K562 (cell line): ENCODE measurements around the gene FOXD2. TPM values are rescaled to one million over a fixed set of nuclear protein-coding genes. Genes with fewer than 3 reads are reported as not detected.

Experiments
- AFF1 ChIP-seq, 2 experiments: fragments of 450-650 bp; IDR thresholded peaks; 2 replicates each; pipeline ENCODE4 v1.6.1; 2018; ENCODE audit warnings: mild to moderate bottlenecking in 2 of 2, low read depth in 1 of 2; ENCODE audit not compliant: partially characterized antibody in 2 of 2
- ATF3 ChIP-seq, 2 experiments: fragments of 450-650 bp in 1 of 2; sonication (generic) in 1 of 2; formaldehyde crosslinking in 1 of 2; IDR thresholded peaks in 1 of 2; conservative IDR thresholded peaks in 1 of 2; 2 replicates each; pipeline versions ENCODE4 v1.6.1 to v1.8.1; 2016 to 2023; ENCODE audit warnings: mild to moderate bottlenecking in 2 of 2, moderate library complexity in 2 of 2, inconsistent platforms in 1 of 2, missing genetic modification reagents in 1 of 2
- EGR1 ChIP-seq: fragments of 450-650 bp; conservative IDR thresholded peaks from 2 replicates; pipeline ENCODE4 v1.6.1; 2017; ENCODE audit warnings: mild to moderate bottlenecking
- KLF16 ChIP-seq: IDR thresholded peaks from 2 replicates; pipeline ENCODE4 v1.6.1; 2016; ENCODE audit warnings: antibody characterized with exemption
- L3MBTL2 ChIP-seq: fragments of 450-650 bp; IDR thresholded peaks from 2 replicates; pipeline ENCODE4 v1.6.1; 2016; ENCODE audit warnings: mild to moderate bottlenecking, moderate library complexity
- MAX ChIP-seq: sonication (generic); formaldehyde crosslinking; IDR thresholded peaks from 2 replicates; pipeline ENCODE4 v1.9.0; 2022; ENCODE audit warnings: mild to moderate bottlenecking, missing genetic modification reagents
- NBN ChIP-seq: fragments of 450-650 bp; IDR thresholded peaks from 2 replicates; pipeline ENCODE4 v1.6.1; 2016; ENCODE audit warnings: low read depth, mild to moderate bottlenecking
- NFRKB ChIP-seq: fragments of 450-650 bp; IDR thresholded peaks from 2 replicates; pipeline ENCODE4 v1.6.1; 2016; ENCODE audit warnings: low read depth
- RBFOX2 ChIP-seq: fragments of 200-400 bp; formaldehyde crosslinking; IDR thresholded peaks from 2 replicates; pipeline ENCODE4 v1.6.1; 2017; ENCODE audit warnings: low read depth, mild to moderate bottlenecking, low read length, moderate library complexity
- RNF2 ChIP-seq: sonication (generic); IDR thresholded peaks from 2 replicates; pipeline ENCODE4 v1.6.1; 2016
- SP2 ChIP-seq: IDR thresholded peaks from 2 replicates; pipeline ENCODE4 v1.6.1; 2011; ENCODE audit warnings: mild to moderate bottlenecking, low read depth, low read length, moderate library complexity; ENCODE audit not compliant: poor library complexity, severe bottlenecking; ENCODE audit errors: extremely low read depth
- TBL1XR1 ChIP-seq, 2 experiments: IDR thresholded peaks; 2 replicates each; pipeline ENCODE4 v1.6.1; 2012; ENCODE audit warnings: improper control_type of control experiment in 2 of 2, low read length in 2 of 2, mild to moderate bottlenecking in 1 of 2
- USF2 ChIP-seq: sonication (generic); formaldehyde crosslinking; IDR thresholded peaks from 2 replicates; pipeline ENCODE4 v1.5.0; 2020; ENCODE audit warnings: missing genetic modification reagents
- ZNF140 ChIP-seq: fragments of 250-450 bp; sonication (Bioruptor Pico); IDR thresholded peaks from 2 replicates; pipeline ENCODE4 v1.8.0; 2021; ENCODE audit warnings: moderate library complexity, mild to moderate bottlenecking, inconsistent platforms
- ZNF395 ChIP-seq: fragments of 200-800 bp; sonication (Bioruptor generic); IDR thresholded peaks from 2 replicates; pipeline ENCODE4 v1.6.1; 2017; ENCODE audit warnings: missing genetic modification characterization, missing compliant biosample characterization
- polyA plus RNA-seq, 8 experiments: library from polyadenylated mRNA; depleted of rRNA in 4 of 8; stranded (reverse) in 5 of 8; unstranded in 3 of 8; fragments of >200 nt; fragmentation: Nextera tagmentation in 2 of 8; fragmentation: Illumina TruSeq in 1 of 8; extraction: Ambion mirVana in 2 of 8; extraction: Trizol in 1 of 8; gene quantifications; 2 replicates each; pipeline versions ENCODE4 v1.2.1 to v1.2.3, GENCODE V29; 2011 to 2014; ENCODE audit warnings: inconsistent platforms in 1 of 8, missing spikeins in 1 of 8
- total RNA-seq, 7 experiments: library from RNA; depleted of rRNA in 6 of 7; stranded (reverse); fragments of >200 nt in 6 of 7; fragmentation: Illumina TruSeq in 2 of 7; extraction: Trizol in 2 of 7; gene quantifications; 2 replicates each; pipeline versions ENCODE4 v1.2.1 to v1.2.3, GENCODE V29; 2011 to 2021; ENCODE audit warnings: low replicate concordance in 1 of 7

FOXD2 gene
- total and polyA plus RNA-seq, 9 of the 15 experiments (the other 6 are each of a cell fraction or from before 2014, with no cell fraction given), result 0.06 to 1.2 (median 0.22) TPM

GRCh38 chr1:47432071-47433036, 5.5 kb upstream of the FOXD2 start (continued):
- no peak for TF ChIP-seq USF2 (CRISPR knock-in tag)
- TF ChIP-seq RNF2, result no peak
- no peak for TF ChIP-seq ZNF140 (CRISPR knock-in tag)
- peak; percentile 54 for TF ChIP-seq EGR1
- no peak for TF ChIP-seq AFF1 (IDR thresholded peaks at IDR 0.05; ENCODE audit: low read depth in 1 of 2, partially characterized antibody in 2 of 2)
- TF ChIP-seq NBN, result 0 out of 2 replicates have a peak, but pooled peaks have one; percentile 33
- TF ChIP-seq ATF3 (IDR thresholded peaks at IDR 0.05), result no peak
- no peak for TF ChIP-seq ATF3 (CRISPR knock-in tag; conservative IDR thresholded peaks at IDR 0.05)
- TF ChIP-seq NFRKB, result no peak
- TF ChIP-seq MAX (CRISPR knock-in tag), result peak; percentile 24; the same call in 1 of the 2 replicates
- 0 out of 2 replicates have a peak, but pooled peaks have one; percentile 34 for TF ChIP-seq RBFOX2
- peak; percentile 54 for TF ChIP-seq L3MBTL2
- TF ChIP-seq KLF16, result 0 out of 2 replicates have a peak, but pooled peaks have one; percentile 22
- TF ChIP-seq SP2, result no peak
- 0 out of 2 replicates have a peak, but pooled peaks have one; percentile 23 for TF ChIP-seq ZNF395 (CRISPR knock-in tag)
- no peak for TF ChIP-seq TBL1XR1 (IDR thresholded peaks at IDR 0.05; ENCODE audit: low read length in 2 of 2)
